HG03196 (cell line): ENCODE measurements around the gene DISP2.
A peak's percentile ranks its signal among the peaks of the same experiment; 100 is the strongest.

Experiments used
- ATAC-seq: cut with Tn5 transposase; IDR thresholded peaks from one replicate; pipeline ENCODE4 v1.9.1; 2021; ENCODE audit not compliant: unreplicated experiment

DISP2 gene

DNA sequence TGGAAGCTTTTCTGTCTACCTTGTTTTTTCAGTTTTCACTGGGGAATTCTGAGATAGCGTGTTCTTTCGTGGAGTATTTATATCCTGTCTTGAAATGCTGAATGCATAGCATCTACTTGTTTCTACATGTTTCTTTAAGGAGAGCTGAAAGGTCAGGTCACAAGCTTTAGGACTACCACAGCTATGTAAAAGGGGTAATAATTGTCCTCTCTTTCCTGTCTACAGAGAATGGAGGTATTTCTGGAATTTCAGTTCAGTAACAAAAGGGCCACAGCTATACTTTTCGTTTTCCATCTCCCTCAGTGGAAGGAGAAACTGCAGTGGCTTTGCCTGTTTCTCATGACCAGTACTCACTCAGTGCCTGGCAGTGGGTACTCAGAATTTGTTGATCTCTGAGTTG is 29.8 kb upstream of the DISP2 start:
- no peak for ATAC-seq

DNA sequence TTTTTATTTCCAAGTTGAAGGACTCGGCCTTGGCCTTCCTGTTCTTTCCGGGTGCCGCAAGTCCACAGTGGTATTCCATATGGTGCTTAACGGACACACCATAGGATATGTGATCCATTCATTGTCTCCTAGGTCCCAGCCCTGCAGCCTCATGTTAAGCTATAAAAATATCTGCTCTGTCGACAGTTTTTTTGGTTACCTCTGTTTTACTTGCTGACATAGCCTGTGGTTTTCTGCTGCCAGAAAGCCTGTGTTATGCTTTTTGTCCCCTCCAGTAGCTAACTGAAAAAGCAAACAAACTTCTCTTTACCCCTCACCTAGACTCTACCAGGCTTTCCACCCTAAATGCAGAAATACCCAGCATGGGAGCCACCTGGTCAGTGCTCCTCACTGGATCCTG is 29.3 kb upstream of the DISP2 start:
- no peak for ATAC-seq

DNA sequence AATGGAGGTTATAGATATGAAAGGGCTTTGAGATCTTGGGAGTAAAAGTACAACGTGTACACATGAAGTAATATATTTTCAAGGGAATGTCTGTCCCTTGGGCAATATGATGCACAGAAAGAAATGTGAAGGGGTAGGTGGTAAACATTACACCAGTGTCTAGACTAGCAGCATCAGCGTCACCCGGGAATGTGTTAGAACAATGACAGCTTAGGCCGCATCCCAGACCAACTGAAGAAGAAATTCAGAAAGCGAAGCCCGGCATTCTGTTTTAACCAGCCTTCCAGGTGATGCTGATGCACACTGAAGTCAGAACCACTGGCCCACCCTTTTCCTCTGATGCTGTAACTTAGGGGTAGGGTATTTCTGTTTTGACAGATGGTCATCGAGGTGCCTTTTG is 28.2 kb upstream of the DISP2 start:
- no peak for ATAC-seq

DNA sequence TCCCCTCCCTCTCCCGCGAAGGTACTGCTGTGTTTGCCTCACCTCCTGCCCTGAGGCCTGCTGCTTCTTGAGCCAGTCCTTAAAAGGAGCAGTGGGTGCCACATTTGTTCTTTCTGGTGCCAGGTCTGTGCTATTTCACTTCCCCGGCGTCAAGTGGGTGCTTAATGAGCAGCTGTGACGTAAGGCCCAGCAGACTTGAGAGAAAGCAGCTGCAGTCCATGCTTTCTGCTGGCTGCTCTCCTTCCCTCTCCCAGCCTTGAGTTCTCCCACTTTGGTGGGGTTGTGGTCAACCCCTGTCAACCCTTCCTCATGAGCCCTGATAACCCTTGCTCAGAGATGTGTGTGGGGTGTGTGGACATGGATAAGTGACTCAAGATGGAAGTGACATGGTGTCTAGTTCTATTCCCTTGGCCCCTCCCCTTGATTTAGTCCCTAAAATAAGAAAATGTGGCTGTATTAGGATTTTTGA is 27.6 kb upstream of the DISP2 start:
- ATAC-seq, result no peak

DNA sequence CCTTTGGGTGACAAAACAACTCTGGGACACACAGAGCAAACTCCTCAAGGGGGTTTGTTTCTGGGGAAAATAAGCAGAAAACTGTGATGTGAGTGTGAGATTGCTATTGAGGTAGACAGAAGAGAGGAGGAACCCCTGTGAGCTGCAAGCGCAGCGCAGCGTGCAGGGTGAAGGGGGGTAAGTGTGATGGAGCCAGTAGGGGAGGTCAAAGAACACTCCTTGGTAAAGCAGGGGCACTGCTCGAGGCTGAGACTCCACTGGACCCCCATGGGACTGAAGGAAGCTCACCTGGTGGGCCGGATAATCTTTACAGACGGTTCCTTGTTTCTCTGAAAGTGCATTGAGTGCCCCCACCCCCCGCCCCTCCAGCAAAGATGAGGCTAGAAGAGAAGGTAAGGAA is 27.0 kb upstream of the DISP2 start:
- ATAC-seq, result no peak

DNA sequence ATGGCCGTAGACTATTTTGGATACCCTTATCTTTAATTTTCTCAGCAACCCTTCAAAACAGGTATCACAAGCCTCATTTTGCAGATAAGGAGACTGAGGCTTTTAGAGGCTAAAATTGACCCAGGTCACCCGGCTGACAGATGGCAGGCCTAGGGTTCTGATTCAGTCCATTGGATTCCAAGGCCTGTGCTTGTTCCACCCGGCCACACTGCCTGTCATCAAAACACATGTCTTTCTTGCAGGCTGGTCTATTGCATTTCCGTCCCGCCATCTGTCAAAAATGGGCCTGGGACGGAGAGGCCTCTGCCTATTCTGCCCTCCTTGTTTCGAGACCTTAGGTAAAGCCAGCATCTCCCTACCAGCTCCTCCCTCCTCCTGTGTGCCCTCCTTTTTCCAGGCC is 26.4 kb upstream of the DISP2 start:
- ATAC-seq, result no peak

DNA sequence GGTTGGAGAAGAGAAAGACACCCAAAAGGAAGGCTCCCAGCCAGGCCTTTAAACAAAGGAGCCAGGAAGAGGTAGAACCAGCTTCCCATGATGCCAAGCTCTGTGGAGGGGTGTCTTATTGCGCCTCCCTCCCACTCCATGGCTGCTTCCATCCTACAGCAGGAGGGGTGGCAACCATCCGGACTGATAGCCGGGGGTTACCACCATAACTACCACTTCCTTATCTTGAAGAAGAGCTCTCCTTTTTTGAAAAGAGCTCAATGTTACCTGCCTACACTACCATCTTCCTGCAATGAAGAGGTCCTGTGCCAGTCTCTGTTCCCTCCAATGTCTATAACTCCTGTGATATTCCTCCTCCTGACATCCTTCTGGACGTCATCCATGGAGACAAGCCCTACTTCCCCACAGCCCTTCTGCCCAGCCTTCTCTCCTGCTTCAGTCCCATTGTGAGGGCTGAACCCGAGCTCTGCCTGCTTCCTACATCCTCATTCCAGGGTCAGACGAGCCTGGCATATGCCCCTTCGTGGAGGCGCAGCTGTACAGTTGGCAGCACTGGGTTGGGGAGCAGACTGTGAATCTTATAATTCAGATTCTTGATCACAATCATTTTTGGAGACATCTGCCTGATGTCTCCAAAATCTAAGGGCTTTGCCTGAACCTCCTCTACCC is 25.8 kb upstream of the DISP2 start:
- ATAC-seq, result no peak

DNA sequence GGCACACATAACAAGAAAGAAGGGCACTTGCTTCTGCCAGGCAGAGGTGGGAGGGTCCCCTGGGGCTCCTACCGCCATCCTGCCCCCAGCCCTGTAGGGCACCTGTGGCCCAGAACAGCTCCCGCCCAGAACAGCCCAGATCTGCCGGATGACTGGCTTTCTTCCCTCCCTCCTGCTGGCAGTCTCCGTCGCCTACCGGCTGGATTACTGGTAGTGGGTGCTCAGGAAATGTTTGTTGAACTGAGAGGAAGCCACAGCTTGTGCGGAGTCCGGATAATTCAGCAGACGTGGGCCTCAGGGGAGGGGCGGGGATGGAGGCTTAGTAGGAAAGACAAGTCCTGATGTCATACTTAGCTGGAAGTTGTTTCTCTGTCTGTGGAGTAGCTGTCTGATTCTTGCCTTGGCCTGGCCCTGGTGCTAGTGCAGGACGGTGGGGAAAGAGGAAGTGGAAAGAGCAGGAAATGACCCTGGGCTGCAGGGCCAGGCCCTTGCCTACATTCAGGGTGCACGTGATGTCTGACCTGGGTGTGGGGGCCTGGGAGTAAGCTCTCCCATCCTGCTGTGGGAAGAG is 24.0 kb upstream of the DISP2 start:
- ATAC-seq, result no peak

DNA sequence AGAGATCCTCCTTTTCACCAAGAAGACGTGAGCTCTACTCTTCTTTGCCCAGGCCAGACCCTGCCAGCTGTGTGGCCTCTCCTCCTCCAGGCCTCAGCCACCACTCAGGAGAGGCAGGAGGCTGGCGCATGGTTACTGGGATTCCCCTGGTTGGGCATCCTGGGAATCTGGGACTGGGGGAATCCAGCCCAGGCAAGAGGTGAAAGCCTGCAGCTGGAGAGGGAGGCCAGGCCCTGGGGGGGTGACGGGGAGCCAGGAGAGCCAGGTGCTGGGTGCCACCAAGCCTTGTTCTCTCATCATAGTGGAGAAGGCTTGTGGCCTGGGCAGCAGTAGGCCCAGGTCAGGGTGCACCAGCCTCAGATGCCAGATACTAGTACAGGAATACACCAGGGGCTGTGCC is 23.5 kb upstream of the DISP2 start:
- ATAC-seq, result no peak

DNA sequence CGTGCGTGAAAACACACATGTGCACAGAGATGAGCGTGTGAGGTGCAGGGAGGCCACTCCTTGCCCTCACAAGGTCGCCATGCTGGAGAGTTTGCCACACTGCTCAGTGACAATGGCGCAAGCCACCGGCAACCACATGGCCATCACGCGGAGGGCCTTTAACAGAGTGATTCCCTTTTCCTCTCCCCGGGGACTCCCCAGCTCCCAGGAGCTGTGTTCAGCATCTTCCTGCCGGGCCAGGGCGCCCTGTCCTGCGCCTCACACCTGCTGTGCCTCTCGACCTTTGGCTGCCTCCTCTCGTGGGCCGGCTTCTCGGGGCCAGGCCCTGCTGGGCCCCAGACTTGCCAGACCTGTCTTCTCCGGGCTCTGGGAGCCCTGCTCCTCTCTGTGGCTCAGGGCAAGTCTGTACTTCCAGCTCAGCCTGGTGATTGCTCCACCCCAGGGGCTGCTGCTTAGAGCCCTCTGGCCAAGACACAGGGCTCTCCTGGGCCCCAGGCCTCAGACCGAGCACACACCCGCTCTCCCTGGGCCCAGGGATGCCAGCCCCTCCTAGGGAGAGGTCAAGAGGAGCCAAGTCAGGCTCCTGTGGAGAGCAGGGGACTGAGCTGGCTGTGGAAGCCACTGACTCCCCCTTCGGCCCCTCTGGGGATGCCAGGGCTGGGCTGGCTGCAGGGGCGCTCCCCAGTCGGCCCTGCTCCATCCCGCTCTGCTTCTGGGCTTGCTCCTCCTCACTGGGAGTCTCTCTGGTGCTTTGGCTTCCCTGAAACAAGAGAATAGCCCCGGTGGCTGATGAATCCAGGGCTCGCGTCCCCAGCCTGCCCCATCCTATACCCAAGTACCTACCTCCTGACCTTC is 22.9 kb upstream of the DISP2 start:
- no peak for ATAC-seq

DNA sequence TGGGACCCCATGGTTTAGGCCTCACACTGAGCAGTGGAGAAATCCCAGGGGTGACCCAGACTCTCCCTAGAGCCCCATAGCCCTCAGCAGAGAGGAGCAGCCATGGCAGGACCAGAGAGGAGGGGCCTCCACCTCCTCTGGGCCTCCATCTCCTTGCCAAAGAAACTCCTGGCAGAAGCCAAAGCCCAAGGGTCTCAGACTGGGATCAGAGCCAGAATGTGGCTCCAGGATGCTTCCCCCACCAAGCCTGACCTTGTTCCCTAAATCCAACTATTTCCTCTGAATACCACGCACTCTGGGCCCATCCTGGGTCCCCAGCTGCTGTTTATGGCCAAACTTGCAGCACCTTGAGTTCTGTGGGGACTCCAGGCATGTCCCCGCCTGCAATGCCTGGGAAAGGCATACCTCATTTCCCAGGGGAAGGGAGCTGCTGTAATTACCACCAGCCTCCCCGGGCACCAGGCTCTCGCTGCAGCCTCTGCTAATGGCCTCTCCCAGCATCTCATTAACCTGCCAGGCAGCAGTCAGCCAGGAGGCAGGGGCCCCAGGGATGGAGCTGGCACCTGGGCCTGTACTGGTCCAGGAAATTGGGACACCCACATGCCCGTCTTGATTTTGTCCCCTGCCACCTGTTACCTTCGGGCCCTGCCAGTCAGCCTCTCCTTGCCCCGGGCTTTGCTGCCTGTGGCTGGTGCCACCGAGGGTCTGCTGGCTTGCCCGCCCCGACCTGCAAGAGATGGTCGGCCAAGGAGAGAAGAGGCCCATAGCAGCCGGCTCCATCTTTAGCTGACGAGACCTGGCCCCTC is 21.9 kb upstream of the DISP2 start:
- ATAC-seq, result no peak

DNA sequence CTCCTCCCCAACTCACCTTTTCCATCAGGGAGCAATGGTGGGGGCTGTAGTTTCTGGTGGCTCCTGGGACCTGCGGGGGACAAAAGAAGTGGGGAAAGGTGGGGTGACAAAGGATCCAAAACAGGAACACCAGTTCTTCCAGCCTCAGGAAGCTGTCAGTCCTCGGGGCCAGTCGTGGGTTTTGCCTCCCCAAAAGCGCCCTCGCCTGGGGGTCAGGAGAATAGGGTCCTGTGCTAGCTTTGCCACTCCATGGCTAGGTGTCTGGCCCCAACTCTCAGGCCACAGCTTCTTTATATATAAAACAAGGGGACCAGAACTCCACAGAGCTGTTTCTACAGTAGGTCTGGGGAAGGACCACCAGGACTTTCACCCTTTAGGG is 21.3 kb upstream of the DISP2 start:
- ATAC-seq, result no peak

DNA sequence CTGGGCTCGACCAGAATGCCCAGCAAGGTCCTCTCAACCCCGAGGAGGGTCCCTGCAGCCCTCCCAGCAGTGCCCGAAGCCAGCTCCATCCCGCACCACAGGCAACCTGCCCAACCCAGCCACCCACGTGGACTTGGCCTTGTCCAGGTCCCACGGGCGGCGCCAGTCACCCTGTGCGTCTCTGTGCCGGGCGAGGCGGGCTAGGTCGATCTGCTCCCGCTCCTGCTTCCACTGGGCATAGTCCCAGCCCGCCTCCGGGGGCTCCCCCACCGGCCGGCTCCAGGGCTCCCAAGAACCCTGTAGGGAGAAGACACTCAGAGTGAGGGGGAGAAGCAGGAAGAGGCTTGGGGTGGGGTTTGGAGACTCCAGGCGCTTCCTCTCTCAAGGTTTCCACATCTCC is 20.4 kb upstream of the DISP2 start:
- ATAC-seq, result no peak

DNA sequence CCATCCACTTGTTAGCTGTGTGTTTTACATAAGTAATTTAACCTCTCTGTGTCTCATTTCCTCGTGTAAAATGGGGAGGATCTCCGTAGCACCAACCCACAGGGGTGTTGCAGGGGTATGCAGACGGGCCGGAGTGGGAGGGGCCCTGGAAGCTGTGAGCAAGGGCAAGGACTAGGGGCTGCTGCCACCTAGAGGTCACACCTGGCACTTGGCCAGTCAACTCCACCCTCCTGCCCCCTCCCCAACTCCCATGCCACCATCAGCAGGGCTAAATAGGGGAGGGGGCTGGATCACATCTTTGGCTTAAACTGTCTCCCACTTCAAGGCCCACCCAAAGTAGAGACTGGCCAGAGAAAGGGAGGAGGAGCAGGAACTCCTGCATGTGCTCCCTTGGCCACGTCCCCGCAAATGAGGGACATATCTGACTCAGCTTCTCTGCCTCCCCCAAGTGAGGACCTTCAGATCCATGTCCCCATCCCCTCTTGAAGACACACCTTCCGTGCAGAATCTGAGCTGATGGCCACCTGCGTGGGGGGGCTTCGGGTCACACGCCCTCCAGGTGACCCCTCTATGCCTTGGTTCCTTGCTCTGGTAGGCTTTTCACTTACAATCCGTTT is 19.9 kb upstream of the DISP2 start:
- ATAC-seq, result peak; percentile 39

DNA sequence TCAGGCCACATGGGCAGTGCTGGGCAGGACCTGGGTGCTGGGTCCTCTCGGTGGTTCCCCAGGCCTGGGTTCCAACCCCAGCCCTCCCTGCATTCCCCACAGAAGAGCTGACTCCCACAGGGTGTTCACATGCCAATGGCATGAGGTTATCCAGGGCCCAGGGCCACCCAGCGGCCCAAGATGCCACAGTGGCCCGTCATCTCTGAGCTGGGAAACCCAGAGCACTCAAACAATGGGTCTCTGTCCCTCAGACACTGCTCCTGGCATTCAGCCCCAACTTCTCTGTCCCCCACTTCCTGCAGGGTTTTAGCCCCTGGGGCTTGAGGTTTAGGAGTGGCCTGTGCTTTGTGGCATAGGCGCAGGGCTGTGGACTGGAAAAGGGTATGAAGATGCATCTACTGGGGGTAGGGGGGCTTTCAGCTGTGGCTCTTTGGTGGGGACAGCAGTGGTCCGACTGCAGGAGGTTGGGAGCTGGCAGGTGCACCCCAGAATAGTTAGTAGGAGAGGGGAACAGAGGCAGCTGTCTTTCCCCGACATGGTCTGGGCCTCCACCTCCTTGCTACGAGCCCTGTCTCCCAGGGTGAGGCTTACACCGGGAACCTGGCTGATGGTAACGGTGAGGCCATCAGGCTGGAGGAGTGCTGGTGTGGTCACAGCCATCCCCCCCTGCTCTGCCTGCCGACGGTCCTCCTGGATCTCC is 18.9 kb upstream of the DISP2 start:
- ATAC-seq, result no peak

DNA sequence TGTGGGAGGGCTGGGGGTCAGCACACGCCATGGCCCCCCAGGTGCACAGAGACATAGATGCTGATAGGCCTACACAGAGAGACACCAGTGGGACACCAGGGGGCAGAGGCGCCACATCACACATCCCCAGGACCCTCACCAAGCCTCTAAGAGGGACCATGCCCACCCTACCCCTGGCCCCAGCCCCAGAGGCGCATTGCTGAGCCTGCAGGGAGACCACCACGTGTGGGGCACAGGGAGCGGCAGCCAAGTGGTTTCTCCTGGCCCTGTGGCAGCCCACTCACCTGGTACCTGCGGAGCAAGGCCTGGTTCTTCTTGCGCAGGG is 18.4 kb upstream of the DISP2 start:
- ATAC-seq, result no peak

DNA sequence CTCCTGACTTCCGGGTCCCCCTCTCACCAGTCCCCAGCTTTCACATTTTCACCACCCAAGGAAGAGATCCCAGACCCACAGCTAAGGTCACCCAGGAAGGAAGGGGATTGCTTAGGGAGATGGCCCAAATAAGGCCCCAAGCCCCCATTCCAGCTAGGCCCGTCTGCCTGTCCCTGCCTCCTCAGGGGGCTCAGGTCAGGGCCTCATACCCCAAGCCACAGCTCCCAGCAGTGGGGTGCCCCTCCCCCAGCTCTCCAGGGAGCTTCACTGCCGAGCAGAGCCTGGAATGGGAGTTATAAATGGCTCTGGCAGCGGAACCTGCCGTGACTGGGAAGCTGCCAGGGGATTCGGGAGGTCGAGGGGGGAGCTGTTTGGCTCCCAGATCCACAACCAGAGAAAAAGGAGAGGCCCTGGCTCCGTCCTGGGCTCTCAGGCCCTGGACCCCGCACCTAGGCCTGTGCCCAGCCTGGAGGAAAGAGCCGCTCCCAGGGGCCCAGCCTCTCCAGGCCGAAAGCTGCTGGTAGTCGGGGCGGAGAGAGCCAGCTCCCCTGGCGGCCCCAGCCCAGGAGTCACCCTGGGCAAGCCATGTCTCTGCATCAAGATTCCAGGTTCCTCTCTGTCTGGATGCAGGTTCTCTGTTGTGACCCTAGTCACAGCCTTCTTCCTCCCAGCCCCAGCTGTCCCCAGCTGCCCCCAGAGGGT is 17.8 kb upstream of the DISP2 start:
- no peak for ATAC-seq

DNA sequence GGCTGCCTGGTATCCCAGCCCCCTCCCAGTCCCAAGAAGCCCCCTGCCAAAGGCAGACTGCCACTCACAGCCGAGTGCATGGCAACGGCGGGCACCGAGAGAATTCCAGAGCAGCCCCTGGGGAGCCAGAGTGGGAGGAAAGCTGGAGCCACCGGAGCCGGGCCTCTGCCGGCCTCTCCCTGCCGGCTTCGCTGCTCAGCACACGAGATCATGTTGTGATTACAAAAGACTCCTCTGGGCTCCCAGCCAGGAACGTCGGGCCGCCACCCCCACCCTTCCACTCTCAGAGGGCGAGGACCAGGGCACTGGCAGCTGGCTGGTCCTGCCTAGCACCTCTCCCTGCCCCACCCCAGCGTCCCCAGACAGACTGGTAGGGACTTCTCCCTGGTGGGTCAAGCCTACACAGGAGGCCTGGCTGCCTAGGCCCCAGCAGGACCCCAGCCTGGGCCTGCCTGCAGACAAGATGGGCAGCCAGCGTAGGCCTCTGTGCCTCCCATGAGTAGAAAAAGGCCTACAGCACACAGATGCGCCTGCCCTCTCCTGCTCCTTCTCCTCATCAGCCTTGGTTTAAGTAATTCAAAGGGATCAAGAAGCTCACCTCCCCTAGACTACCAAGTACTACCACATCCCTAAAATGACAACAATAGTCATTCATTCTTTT is 17.1 kb upstream of the DISP2 start, which contains the start of gene CCDC9B:
Gene CCDC9B (minus strand): TSS at position 200 of the 661 bp plus-strand sequence. CDS start 120 bp downstream, at position 80.
- no peak for ATAC-seq
